Activated CD8-positive, alpha-beta memory T cell treated with anti-CD3 and anti-CD28 coated beads, Interleukin-2, amount 50 U/mL, for 24 hours (primary cell): Measurements from ENCODE around the gene OR2T6.
"Not testable (repeated sequence)": the region's sequence is repeated elsewhere in the genome, so short reads cannot be mapped to it uniquely, and the experiment has no call there.

ENCODE experiments used
- DNase-seq: peaks from one replicate; pipeline ENCODE4 v3.0.0-alpha.2; 2020; ENCODE audit errors: extremely low read depth

Gene OR2T6

GRCh38 chr1:248433811-248434415 lies 58.4 kb downstream of the OR2T6 start:
- DNase-seq: not testable (repeated sequence)

- DNase-seq: not testable (repeated sequence)
Measured at GRCh38 chr1:248434913-248435312, 59.4 kb downstream of the OR2T6 start.

- not testable (repeated sequence) for DNase-seq
Measured at GRCh38 chr1:248436303-248436702, 60.8 kb downstream of the OR2T6 start.

DNA sequence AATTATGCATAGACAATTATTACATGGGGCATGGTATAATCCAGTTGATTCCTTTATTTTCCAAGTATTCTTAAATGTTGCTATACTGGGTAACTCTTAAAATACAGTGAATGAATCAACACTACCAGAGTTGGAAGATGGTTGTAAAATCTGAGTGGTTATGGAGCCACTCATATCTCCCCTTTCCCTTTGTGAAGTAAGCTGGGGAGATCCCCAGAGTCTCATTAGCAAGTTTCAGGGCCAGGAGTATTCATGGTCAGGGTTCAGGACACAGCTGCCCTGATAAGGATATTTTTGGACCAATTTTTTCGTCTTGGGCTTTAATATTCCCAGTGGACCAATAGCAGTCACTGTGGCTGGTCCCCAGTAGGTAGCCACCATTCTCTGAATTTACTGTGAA lies 63.1 kb downstream of the OR2T6 start:
- DNase-seq: not testable (repeated sequence)

GRCh38 chr1:248439283-248439682 lies 63.7 kb downstream of the OR2T6 start:
- not testable (repeated sequence) for DNase-seq
